Activated T-cell treated with anti-CD3 and anti-CD28 coated beads for 48 hours (primary cell): ENCODE data around the gene KCNG1.
"Not testable (repeated sequence)": the region's sequence is repeated elsewhere in the genome, so short reads cannot be mapped to it uniquely, and the experiment has no call there.

Experiments used
- DNase-seq: peaks from one replicate; pipeline ENCODE4 v3.0.0-alpha.2; 2020; ENCODE audit warnings: low read depth

KCNG1 gene

GRCh38 chr20:50981714-50982048 is 41.2 kb downstream of the KCNG1 start:
- DNase-seq, result no peak

- DNase-seq, result peak; percentile 56
Measured at GRCh38 chr20:50980851-50981713, 41.8 kb downstream of the KCNG1 start.

- peak; percentile 45 for DNase-seq
Measured at GRCh38 chr20:50980071-50980681, 42.7 kb downstream of the KCNG1 start.

- not testable (repeated sequence) for DNase-seq
Measured at GRCh38 chr20:50978533-50978932, 44.4 kb downstream of the KCNG1 start.

- DNase-seq, result no peak
Measured at GRCh38 chr20:50977066-50978021, 45.6 kb downstream of the KCNG1 start.

- DNase-seq, result no peak
Measured at GRCh38 chr20:50975701-50976330, 47.1 kb downstream of the KCNG1 start.

- DNase-seq, result no peak
Measured at GRCh38 chr20:50969912-50970311, 53.0 kb downstream of the KCNG1 start.

- DNase-seq, result no peak
Measured at GRCh38 chr20:50969435-50969834, 53.5 kb downstream of the KCNG1 start.

- DNase-seq, result no peak
Measured at GRCh38 chr20:50968289-50968688, 54.6 kb downstream of the KCNG1 start.

- DNase-seq, result no peak
Measured at GRCh38 chr20:50967586-50967985, 55.3 kb downstream of the KCNG1 start.

- no peak for DNase-seq
Measured at GRCh38 chr20:50959543-50960126, 63.3 kb downstream of the KCNG1 start.

- DNase-seq, result peak; percentile 65
Measured at GRCh38 chr20:50958615-50959542, 64.0 kb downstream of the KCNG1 start, which contains the start of gene MOCS3. Gene MOCS3, plus strand, starts transcription at chr20:50958818. Its CDS starts 25 bp downstream, at chr20:50958843.

- DNase-seq, result peak; percentile 77
Measured at GRCh38 chr20:50957798-50958614, 64.9 kb downstream of the KCNG1 start, which contains the start of gene DPM1. Gene DPM1, minus strand, starts transcription at chr20:50958532. Its CDS starts 9 bp downstream, at chr20:50958523.

- no peak for DNase-seq
Measured at GRCh38 chr20:50957276-50957675, 65.6 kb downstream of the KCNG1 start.

- DNase-seq, result no peak
Measured at GRCh38 chr20:50953821-50954220, 69.1 kb downstream of the KCNG1 start.
